Central memory CD4-positive, alpha-beta T cell (primary cell): ENCODE measurements around the gene MYO5B.
A peak's percentile ranks its signal among the peaks of the same experiment; 100 is the strongest.
"Not testable (repeated sequence)": the region's sequence is repeated elsewhere in the genome, so short reads cannot be mapped to it uniquely, and the experiment has no call there.

Experiments used
- DNase-seq: peaks from one replicate; pipeline ENCODE4 v3.0.0; 2022

Gene MYO5B

GRCh38 chr18:49814147-49814499, 380.8 kb downstream of the MYO5B start:
- no peak for DNase-seq

GRCh38 chr18:49813319-49814146, 381.4 kb downstream of the MYO5B start, which contains the start of gene ACAA2:
TSS of gene ACAA2 (minus strand) at chr18:49813533. CDS start at chr18:49813484, 49 bp downstream.
- peak; percentile 71 for DNase-seq

- no peak for DNase-seq
Observed at GRCh38 chr18:49813069-49813318, 382.0 kb downstream of the MYO5B start.

- no peak for DNase-seq
Observed at GRCh38 chr18:49812286-49813068, 382.5 kb downstream of the MYO5B start.

- DNase-seq: no peak
Observed at GRCh38 chr18:49811151-49811938, 383.6 kb downstream of the MYO5B start.

GRCh38 chr18:49808553-49809191, 386.3 kb downstream of the MYO5B start:
- DNase-seq: not testable (repeated sequence)

GRCh38 chr18:49804096-49804495, 390.9 kb downstream of the MYO5B start:
- no peak for DNase-seq

GRCh38 chr18:49802623-49803022, 392.3 kb downstream of the MYO5B start:
- DNase-seq: no peak

GRCh38 chr18:49800491-49800890, 394.5 kb downstream of the MYO5B start:
- not testable (repeated sequence) for DNase-seq

GRCh38 chr18:49799806-49800205, 395.1 kb downstream of the MYO5B start:
- not testable (repeated sequence) for DNase-seq

GRCh38 chr18:49798001-49798400, 396.9 kb downstream of the MYO5B start:
- DNase-seq: no peak

GRCh38 chr18:49795612-49796552, 399.1 kb downstream of the MYO5B start:
- DNase-seq: no peak

GRCh38 chr18:49794743-49795142, 400.2 kb downstream of the MYO5B start:
- no peak for DNase-seq

GRCh38 chr18:49789560-49790134, 405.3 kb downstream of the MYO5B start:
- not testable (repeated sequence) for DNase-seq

GRCh38 chr18:49788327-49788898, 406.5 kb downstream of the MYO5B start:
- DNase-seq: no peak

- peak; percentile 27 for DNase-seq
Observed at GRCh38 chr18:49786019-49786720, 408.8 kb downstream of the MYO5B start.

- no peak for DNase-seq
Observed at GRCh38 chr18:49784427-49785185, 410.3 kb downstream of the MYO5B start.

- not testable (repeated sequence) for DNase-seq
Observed at GRCh38 chr18:49783631-49784030, 411.3 kb downstream of the MYO5B start.

GRCh38 chr18:49778826-49779465, 416.0 kb downstream of the MYO5B start:
- no peak for DNase-seq
